ENCODE results near the gene KCNRG. TPM values are rescaled to one million over a fixed set of nuclear protein-coding genes. Genes with fewer than 3 reads are reported as not detected.

The KCNRG gene
- total and polyA plus RNA-seq, 9 of the 15 experiments (the other 6 are each of a cell fraction or from before 2014, with no cell fraction given), result 0.36 to 1.1 (median 0.53) TPM

DNA sequence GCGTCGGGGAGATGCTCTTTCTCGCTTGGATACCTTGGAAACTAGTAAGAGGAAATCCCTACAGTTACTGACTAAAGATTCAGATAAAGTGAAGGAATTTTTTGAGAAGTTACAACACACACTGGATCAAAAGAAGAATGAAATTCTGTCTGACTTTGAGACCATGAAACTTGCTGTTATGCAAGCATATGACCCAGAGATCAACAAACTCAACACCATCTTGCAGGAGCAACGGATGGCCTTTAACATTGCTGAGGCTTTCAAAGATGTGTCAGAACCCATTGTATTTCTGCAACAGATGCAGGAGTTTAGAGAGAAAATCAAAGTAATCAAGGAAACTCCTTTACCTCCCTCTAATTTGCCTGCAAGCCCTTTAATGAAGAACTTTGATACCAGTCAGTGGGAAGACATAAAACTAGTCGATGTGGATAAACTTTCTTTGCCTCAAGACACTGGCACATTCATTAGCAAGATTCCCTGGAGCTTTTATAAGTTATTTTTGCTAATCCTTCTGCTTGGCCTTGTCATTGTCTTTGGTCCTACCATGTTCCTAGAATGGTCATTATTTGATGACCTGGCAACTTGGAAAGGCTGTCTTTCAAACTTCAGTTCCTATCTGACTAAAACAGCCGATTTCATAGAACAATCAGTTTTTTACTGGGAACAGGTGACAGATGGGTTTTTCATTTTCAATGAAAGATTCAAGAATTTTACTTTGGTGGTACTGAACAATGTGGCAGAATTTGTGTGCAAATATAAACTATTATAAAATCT lies 2.7 kb upstream of the KCNRG start (continued):
- TF ChIP-seq ZNF140 (CRISPR knock-in tag; IDR thresholded peaks at IDR 0.05) (no peak), CSDE1 (IDR thresholded peaks at IDR 0.05) (no peak)

DNA sequence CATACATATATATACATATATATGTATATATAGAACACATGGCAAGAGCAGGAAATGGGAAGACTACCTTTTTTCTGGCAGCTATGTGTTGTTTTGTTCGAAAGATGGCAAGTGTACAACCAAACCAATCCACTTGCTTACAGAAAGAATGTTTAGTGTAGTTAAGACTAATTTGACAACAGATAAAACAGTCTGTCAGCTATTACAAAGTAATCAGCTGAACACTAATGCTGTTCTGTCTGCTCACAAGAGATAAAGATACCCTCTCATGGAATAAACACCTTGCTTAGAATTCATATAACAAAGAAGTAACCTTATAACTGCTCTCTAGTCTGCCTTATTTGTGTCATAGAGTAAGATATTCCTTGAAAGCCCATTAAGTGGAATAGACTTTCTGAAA lies 858 bp upstream of the KCNRG start:
- Histone ChIP-seq H3K36me3 (ENCODE audit: control insufficient read depth, insufficient read depth, low read length) (peaks cover 39% of the 10 kb centered on the region), H3K9me1 (ENCODE audit: control insufficient read depth, insufficient read depth, low read length) (no peaks in the 10 kb centered on the region), H3K9me3 (replicated peaks; ENCODE audit: control insufficient read depth, insufficient read depth, low read depth, low read length) (no peaks in the 10 kb centered on the region), H3K79me2 (ENCODE audit: control insufficient read depth, insufficient read depth, low read length) (peaks cover 30% of the 10 kb centered on the region; the same call in 2 of the 3 replicates), H3K4me2 (ENCODE audit: insufficient read depth, low read length) (no peak overlapping the region), H3K27me3 (ENCODE audit: control insufficient read depth in 2 of 2, insufficient read depth in 2 of 2, low read length in 2 of 2) (no peaks in the 10 kb centered on the region), H3K27ac (ENCODE audit: extremely low read depth, low read depth, low read length) (peak overlapping the region; percentile 53; the same call in 1 of the 3 replicates), H2AFZ (ENCODE audit: low read depth, low read length) (no peak overlapping the region), H3K4me3 (no peak overlapping the region), H4K20me1 (replicated peaks; ENCODE audit: control insufficient read depth, insufficient read depth, low read length) (no peaks in the 10 kb centered on the region), H3K9ac (ENCODE audit: insufficient read depth in 1 of 2, low read depth in 2 of 2, low read length in 2 of 2) (0 out of 4 replicates have a peak overlapping the region, but pooled peaks of 1 of the 2 experiments have one; percentile 7), H3K4me1 (replicated peaks in 1 of 2; ENCODE audit: control insufficient read depth in 2 of 2, insufficient read depth in 2 of 2, low read length in 2 of 2) (peaks cover 0 to 25% of the 10 kb centered on the region in 2 experiments; a peak in 2 of 5 replicates)
- DNase-seq (ENCODE audit: extremely low read depth in 1 of 4, low spot score in 3 of 4) (peak in 3 of 4 experiments; percentile 10 to 15 (median 12)), ATAC-seq (peak; percentile 39; the same call in 2 of the 3 replicates), FAIRE-seq (peak; percentile 6)
- intact Hi-C loops (cut with micrococcal nuclease), result no loop called here
- POLR2A ChIA-PET, result interaction anchor here (0.6 to 1.7 kb wide), 5 partner anchors 11 to 554 kb away, joined by 3 to 8 read pairs (median 3); partner anchors contain the start of gene TRIM13
- 33% methylated on average over 1 of the region's 1 CpG for WGBS (ENCODE audit: insufficient coverage, low coverage, missing lambda C conversion rate)
- BruUV-seq (replicated peaks), result no TSS peak
- CTCF ChIA-PET (ENCODE audit: low intra/inter-chr PET ratio), result no interaction called here
- in situ Hi-C loops (cut with MboI), result no loop called here
- TF ChIP-seq ETV1 (tag; conservative IDR thresholded peaks at IDR 0.05; ENCODE audit: low read depth), result no peak
- TF ChIP-seq RFX5 (IDR thresholded peaks at IDR 0.05; ENCODE audit: low read depth, low read length), result no peak
- no peak for TF ChIP-seq ZNF696 (CRISPR knock-in tag; conservative IDR thresholded peaks at IDR 0.05)
- peak; percentile 61 for TF ChIP-seq DPF2 (IDR thresholded peaks at IDR 0.05)
- TF ChIP-seq ETV5 (CRISPR knock-in tag; IDR thresholded peaks at IDR 0.05; ENCODE audit: low read depth), result no peak
- peak; percentile 78 for TF ChIP-seq TAL1 (IDR thresholded peaks at IDR 0.05)
- TF ChIP-seq KDM1A (IDR thresholded peaks at IDR 0.05), result 0 out of 4 replicates have a peak, but pooled peaks have one; percentile 8 to 32
- no peak for TF ChIP-seq MAFF (IDR thresholded peaks at IDR 0.05; ENCODE audit: low read length)
- TF ChIP-seq, protein P1, sequence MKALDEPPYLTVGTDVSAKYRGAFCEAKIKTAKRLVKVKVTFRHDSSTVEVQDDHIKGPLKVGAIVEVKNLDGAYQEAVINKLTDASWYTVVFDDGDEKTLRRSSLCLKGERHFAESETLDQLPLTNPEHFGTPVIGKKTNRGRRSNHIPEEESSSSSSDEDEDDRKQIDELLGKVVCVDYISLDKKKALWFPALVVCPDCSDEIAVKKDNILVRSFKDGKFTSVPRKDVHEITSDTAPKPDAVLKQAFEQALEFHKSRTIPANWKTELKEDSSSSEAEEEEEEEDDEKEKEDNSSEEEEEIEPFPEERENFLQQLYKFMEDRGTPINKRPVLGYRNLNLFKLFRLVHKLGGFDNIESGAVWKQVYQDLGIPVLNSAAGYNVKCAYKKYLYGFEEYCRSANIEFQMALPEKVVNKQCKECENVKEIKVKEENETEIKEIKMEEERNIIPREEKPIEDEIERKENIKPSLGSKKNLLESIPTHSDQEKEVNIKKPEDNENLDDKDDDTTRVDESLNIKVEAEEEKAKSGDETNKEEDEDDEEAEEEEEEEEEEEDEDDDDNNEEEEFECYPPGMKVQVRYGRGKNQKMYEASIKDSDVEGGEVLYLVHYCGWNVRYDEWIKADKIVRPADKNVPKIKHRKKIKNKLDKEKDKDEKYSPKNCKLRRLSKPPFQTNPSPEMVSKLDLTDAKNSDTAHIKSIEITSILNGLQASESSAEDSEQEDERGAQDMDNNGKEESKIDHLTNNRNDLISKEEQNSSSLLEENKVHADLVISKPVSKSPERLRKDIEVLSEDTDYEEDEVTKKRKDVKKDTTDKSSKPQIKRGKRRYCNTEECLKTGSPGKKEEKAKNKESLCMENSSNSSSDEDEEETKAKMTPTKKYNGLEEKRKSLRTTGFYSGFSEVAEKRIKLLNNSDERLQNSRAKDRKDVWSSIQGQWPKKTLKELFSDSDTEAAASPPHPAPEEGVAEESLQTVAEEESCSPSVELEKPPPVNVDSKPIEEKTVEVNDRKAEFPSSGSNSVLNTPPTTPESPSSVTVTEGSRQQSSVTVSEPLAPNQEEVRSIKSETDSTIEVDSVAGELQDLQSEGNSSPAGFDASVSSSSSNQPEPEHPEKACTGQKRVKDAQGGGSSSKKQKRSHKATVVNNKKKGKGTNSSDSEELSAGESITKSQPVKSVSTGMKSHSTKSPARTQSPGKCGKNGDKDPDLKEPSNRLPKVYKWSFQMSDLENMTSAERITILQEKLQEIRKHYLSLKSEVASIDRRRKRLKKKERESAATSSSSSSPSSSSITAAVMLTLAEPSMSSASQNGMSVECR (CRISPR knock-in tag; IDR thresholded peaks at IDR 0.05), result no peak
- 0 out of 2 replicates have a peak, but pooled peaks have one; percentile 45 for TF ChIP-seq EP300 (IDR thresholded peaks at IDR 0.05; ENCODE audit: low read length)
- TF ChIP-seq MTA3 (IDR thresholded peaks at IDR 0.05; ENCODE audit: borderline replicate concordance), result no peak
- no peak for TF ChIP-seq ZBTB7A (IDR thresholded peaks at IDR 0.05; ENCODE audit: borderline replicate concordance, control insufficient read depth, low read depth, low read length)
- TF ChIP-seq ARID1B (IDR thresholded peaks at IDR 0.05), result peak; percentile 86
- no peak for TF ChIP-seq PHB (CRISPR knock-in tag; IDR thresholded peaks at IDR 0.05)
- peak; percentile 57 for TF ChIP-seq MTA2 (IDR thresholded peaks at IDR 0.05; ENCODE audit: low read depth)
- no peak for TF ChIP-seq ZFP30 (CRISPR knock-in tag; IDR thresholded peaks at IDR 0.05; ENCODE audit: borderline replicate concordance)
- TF ChIP-seq PML (IDR thresholded peaks at IDR 0.05; ENCODE audit: low read length), result 0 out of 2 replicates have a peak, but pooled peaks have one; percentile 23
